Erythroblast (primary cell): Measurements from ENCODE around the gene PGF.

Source experiments
- GATA1 ChIP-seq: IDR thresholded peaks from 2 replicates; pipeline ENCODE4 v1.6.1; 2011; ENCODE audit warnings: low read depth, mild to moderate bottlenecking, control low read depth, low read length, moderate library complexity
- POLR2A ChIP-seq: IDR thresholded peaks from 2 replicates; pipeline ENCODE4 v1.6.1; 2011; ENCODE audit warnings: mild to moderate bottlenecking, low read length

DNA sequence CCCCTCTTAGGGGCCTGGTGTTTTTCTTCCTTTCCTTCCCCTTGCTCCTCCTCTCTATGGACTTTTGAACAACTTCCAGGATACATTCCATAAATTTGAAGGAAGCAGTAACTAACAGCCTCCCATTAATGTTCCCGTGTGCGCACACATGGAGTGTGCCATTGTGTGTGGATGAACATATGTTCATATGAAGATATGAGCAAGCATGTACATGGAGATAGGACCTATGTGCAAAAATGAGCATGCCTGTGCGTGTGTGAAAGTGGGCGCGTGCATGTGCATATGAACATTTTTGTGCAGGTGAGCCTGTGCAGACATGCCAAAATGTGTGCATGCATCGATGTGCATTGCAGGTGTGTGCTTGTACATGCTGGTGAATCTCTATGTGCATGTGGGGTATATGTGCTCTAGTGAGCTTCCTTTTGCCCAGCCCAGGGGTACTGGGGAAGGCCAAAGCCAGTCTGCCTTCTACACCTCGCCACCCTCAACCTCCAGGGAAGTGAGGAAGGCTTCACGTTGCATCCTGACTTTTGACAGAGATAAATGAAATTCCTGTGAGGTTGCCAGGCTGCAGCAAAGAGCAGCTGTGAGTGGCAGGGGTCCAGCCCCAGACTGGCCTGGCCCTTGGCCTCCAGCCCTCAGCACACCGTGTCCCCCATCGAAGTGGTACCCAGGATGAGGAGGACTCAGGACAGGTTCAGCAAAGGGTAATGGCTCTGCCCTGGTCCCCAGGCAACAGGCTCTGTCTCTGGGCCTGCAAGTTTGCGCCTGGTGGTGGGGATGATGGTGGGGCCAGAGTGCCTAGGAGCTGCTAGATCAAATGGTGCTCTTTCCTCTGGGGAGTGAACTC, 21.1 kb upstream of the PGF start:
- TF ChIP-seq POLR2A (no peak), GATA1 (no peak)
